ENCODE data around the gene UFD1. TPM values are rescaled to one million over a fixed set of nuclear protein-coding genes. Genes with fewer than 3 reads are reported as not detected.

The UFD1 gene
- total RNA-seq, 4 donors from 2014 or later: 22.7 to 56.2 (median 38.2) TPM

DNA sequence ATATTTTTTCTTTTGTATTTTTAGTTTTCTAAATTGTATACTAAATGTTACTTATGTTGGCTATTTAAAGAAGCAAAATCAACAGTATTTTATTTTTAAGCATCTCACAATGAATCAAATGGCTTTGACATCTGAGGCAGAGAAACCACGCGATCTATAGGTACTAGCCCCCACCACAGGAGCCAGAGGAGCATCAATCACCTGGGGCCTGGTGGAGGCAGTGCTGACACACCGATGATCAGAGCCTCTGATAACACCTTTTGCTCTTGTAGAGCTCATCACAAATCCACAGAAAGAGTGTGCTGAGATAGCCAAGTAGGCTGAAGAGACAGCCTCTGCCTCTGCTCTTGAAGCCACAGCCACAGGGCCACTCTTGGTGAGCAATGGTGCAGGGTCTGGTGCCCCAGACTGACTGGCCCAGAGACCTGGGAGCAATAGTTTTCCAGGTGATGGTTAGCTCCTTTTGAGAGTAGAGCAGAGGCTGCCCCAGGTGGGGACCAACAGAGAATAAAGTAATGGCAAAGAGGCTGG, 72.6 kb downstream of the UFD1 start:
- Histone ChIP-seq H3K4me1 (no peaks in the 10 kb centered on the region), H3K36me3 (peaks cover 0 to 82% of the 10 kb centered on the region in 2 donors), H3K27ac (no peak overlapping the region), H3K4me3 (no peak overlapping the region), H3K9me3 (no peaks in the 10 kb centered on the region), H3K27me3 (no peaks in the 10 kb centered on the region)
- TF ChIP-seq, protein P1, sequence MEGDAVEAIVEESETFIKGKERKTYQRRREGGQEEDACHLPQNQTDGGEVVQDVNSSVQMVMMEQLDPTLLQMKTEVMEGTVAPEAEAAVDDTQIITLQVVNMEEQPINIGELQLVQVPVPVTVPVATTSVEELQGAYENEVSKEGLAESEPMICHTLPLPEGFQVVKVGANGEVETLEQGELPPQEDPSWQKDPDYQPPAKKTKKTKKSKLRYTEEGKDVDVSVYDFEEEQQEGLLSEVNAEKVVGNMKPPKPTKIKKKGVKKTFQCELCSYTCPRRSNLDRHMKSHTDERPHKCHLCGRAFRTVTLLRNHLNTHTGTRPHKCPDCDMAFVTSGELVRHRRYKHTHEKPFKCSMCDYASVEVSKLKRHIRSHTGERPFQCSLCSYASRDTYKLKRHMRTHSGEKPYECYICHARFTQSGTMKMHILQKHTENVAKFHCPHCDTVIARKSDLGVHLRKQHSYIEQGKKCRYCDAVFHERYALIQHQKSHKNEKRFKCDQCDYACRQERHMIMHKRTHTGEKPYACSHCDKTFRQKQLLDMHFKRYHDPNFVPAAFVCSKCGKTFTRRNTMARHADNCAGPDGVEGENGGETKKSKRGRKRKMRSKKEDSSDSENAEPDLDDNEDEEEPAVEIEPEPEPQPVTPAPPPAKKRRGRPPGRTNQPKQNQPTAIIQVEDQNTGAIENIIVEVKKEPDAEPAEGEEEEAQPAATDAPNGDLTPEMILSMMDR (IDR thresholded peaks at IDR 0.05): no peak
- TF ChIP-seq POLR2A (IDR thresholded peaks at IDR 0.05) (no peak), POLR2AphosphoS5 (IDR thresholded peaks at IDR 0.05) (no peak), EP300 (IDR thresholded peaks at IDR 0.05) (no peak)
- no peak for ATAC-seq
- WGBS, 2 donors (ENCODE audit: low coverage in 1 of 2): 67 to 78% methylated on average over 2 to 3 of the region's 3 CpGs

- no peak for ATAC-seq
- peaks cover 0 to 83% of the 10 kb centered on the region in 2 donors for H3K36me3 ChIP-seq
- no peaks in the 10 kb centered on the region for H3K27me3 ChIP-seq
- no peak overlapping the region for H3K4me3 ChIP-seq
- H3K27ac ChIP-seq: no peak overlapping the region
- H3K9me3 ChIP-seq: no peaks in the 10 kb centered on the region
- TF ChIP-seq, protein P1 (IDR thresholded peaks at IDR 0.05): no peak
- TF ChIP-seq POLR2A (IDR thresholded peaks at IDR 0.05) (no peak), POLR2AphosphoS5 (IDR thresholded peaks at IDR 0.05) (no peak), EP300 (IDR thresholded peaks at IDR 0.05) (no peak)
- 100% methylated on average over 2 of the region's 8 CpGs; no CpG with 5 or more reads in 1 of the 2 donors for WGBS, 2 donors (ENCODE audit: low coverage in 1 of 2)
- H3K4me1 ChIP-seq: no peaks in the 10 kb centered on the region
Observed at GRCh38 chr22:19405652-19406051, 73.3 kb downstream of the UFD1 start.

DNA sequence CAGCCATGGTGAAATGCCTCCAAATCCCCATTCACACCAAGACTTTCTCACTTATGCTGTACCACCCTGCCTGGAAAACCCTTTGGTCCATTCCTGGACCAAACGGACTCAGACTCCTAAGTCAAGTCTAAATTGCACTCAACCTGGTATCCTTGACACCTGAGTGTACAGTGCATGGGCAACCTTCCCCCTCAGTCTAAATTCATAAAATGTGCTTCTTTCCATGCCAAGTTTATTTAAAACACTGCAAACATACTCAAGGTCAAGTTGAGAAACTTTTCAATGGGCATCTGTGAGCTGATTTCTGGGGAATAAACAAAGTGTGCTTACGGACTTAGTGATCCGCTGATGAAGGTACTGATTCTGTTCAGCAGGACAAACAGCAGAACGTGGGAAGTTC, 73.9 kb downstream of the UFD1 start:
- H3K4me3 ChIP-seq: no peak overlapping the region
- no peaks in the 10 kb centered on the region for H3K4me1 ChIP-seq
- TF ChIP-seq POLR2A (IDR thresholded peaks at IDR 0.05): no peak
- TF ChIP-seq, protein P1 (IDR thresholded peaks at IDR 0.05): no peak
- no peak for TF ChIP-seq POLR2AphosphoS5 (IDR thresholded peaks at IDR 0.05)
- no peak for TF ChIP-seq EP300 (IDR thresholded peaks at IDR 0.05)
- WGBS, 2 donors (ENCODE audit: low coverage in 1 of 2): 67 to 86% methylated on average over 1 of the region's 4 CpGs
- no peak for ATAC-seq
- peaks cover 0 to 83% of the 10 kb centered on the region in 2 donors for H3K36me3 ChIP-seq
- H3K27me3 ChIP-seq: no peaks in the 10 kb centered on the region
- H3K27ac ChIP-seq: no peak overlapping the region
- H3K9me3 ChIP-seq: no peaks in the 10 kb centered on the region

- Histone ChIP-seq H3K36me3 (peaks cover 0 to 83% of the 10 kb centered on the region in 2 donors), H3K27ac (no peak overlapping the region), H3K4me1 (no peaks in the 10 kb centered on the region), H3K4me3 (no peak overlapping the region), H3K9me3 (no peaks in the 10 kb centered on the region), H3K27me3 (no peaks in the 10 kb centered on the region)
- 95 to 97% methylated on average over 3 of the region's 3 CpGs for WGBS, 2 donors (ENCODE audit: low coverage in 1 of 2)
- TF ChIP-seq POLR2A (IDR thresholded peaks at IDR 0.05) (no peak), POLR2AphosphoS5 (IDR thresholded peaks at IDR 0.05) (no peak)
- ATAC-seq: no peak
Observed at GRCh38 chr22:19404676-19405075, 74.3 kb downstream of the UFD1 start.

DNA sequence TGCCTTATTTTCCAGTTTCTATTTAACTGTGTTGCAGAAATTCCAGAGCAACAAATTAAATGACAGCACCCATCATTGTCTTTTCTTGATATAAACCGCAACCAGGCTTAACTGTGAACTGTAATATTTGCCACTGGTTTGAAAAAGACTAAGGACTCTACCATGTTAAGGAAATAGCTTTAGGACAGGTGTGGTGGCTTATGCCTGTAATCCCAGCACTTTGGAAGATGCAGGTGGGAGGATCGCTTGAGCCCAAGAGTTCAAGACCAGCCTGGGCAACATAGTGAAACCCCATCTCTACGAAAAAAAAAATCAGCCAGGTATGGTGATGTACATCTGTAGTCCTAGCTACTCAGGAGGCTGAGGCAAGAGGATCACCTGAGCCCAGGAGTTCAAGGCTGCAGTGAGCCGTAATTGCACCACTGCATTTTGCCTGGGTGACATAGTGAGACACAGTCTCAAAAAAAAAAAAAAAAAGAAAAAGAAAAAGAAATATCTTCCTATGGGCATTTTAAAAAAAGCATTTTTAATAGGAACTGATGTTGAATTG, 76.3 kb downstream of the UFD1 start:
- Histone ChIP-seq H3K27me3 (no peaks in the 10 kb centered on the region), H3K27ac (no peak overlapping the region), H3K36me3 (peaks cover 0 to 82% of the 10 kb centered on the region in 2 donors), H3K9me3 (no peaks in the 10 kb centered on the region), H3K4me3 (no peak overlapping the region), H3K4me1 (no peaks in the 10 kb centered on the region)
- ATAC-seq: no peak
- no peak for TF ChIP-seq EP300 (IDR thresholded peaks at IDR 0.05)
- no peak for TF ChIP-seq POLR2A (IDR thresholded peaks at IDR 0.05)
- TF ChIP-seq, protein P1 (IDR thresholded peaks at IDR 0.05): no peak
- TF ChIP-seq POLR2AphosphoS5 (IDR thresholded peaks at IDR 0.05): no peak
- WGBS, 2 donors (ENCODE audit: low coverage in 1 of 2): 100% methylated on average over 4 of the region's 4 CpGs; no CpG with 5 or more reads in 1 of the 2 donors
